ENCODE results near the gene KMT2E.

Gene KMT2E

DNA sequence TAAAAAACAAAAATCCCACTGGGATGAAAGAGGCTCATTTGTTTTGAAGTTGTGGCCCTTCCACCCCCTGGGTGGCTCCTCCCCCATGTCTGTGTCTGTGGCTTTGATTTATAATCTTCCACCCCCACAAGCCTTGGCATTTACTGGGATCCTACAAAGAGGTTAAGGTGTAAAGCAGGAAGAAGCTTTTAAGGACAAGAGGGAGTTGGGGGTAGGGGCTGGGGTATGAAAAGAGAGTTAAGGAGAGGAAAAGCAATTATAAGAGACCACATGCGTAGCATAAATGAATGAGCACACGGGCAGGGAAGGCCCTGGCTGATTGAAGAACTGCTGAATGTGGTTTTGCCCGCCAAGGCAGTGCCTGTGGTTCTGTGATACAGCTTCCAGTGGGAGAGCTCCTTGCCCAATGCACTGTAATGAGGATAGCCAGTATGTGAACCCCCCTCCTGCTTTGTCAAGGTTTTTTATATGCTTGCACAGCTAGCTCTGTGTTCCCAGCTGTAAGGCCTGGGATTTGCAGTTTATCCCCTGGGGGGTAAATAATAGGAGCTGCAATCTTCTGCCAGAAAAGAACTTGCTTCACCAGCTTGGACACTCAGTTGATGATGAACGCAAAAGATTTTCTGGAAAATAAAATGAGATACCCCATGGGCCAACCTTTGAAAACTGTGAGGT, 34.7 kb upstream of the KMT2E start:
- no peaks in the 10 kb centered on the region for H3K27me3 ChIP-seq (ENCODE audit: control insufficient read depth, insufficient read depth, low read length)
- peak overlapping the region; percentile 13 for H3K27ac ChIP-seq
- H3K4me3 ChIP-seq (ENCODE audit: low read depth, low read length) = no peak overlapping the region
- no peaks in the 10 kb centered on the region for H3K36me3 ChIP-seq (ENCODE audit: control insufficient read depth, insufficient read depth, low read length)
- H3K4me1 ChIP-seq = peaks cover 7% of the 10 kb centered on the region
- H2AFZ ChIP-seq = no peak overlapping the region
- H3K4me2 ChIP-seq (ENCODE audit: low read length) = no peak overlapping the region
- H3K9me3 ChIP-seq (ENCODE audit: control insufficient read depth, low read length) = no peaks in the 10 kb centered on the region
- TF ChIP-seq, protein P1, sequence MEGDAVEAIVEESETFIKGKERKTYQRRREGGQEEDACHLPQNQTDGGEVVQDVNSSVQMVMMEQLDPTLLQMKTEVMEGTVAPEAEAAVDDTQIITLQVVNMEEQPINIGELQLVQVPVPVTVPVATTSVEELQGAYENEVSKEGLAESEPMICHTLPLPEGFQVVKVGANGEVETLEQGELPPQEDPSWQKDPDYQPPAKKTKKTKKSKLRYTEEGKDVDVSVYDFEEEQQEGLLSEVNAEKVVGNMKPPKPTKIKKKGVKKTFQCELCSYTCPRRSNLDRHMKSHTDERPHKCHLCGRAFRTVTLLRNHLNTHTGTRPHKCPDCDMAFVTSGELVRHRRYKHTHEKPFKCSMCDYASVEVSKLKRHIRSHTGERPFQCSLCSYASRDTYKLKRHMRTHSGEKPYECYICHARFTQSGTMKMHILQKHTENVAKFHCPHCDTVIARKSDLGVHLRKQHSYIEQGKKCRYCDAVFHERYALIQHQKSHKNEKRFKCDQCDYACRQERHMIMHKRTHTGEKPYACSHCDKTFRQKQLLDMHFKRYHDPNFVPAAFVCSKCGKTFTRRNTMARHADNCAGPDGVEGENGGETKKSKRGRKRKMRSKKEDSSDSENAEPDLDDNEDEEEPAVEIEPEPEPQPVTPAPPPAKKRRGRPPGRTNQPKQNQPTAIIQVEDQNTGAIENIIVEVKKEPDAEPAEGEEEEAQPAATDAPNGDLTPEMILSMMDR (IDR thresholded peaks at IDR 0.05) = no peak
- no peak overlapping the region for H3K9ac ChIP-seq
- H3K79me2 ChIP-seq = peaks cover 8% of the 10 kb centered on the region

DNA sequence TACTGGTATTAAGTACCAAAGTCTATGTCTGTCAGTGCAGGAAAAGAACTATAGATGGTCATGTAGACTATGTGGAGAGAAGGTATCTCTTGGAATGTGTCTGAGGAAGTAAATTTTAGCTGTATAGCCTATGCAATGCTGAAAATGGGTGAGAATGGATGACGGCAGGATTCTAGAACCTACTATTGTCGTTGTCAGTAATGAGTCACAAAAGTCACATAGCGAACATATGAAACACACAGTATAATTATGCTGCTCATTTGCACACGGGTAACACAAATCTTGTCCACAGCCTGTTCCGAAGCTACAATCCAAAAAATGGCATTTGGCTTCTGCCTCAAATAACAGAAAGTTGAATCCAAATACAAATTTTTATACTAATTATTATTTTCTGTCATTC, 33.6 kb upstream of the KMT2E start:
- H3K9ac ChIP-seq = no peak overlapping the region
- no peak overlapping the region for H3K27ac ChIP-seq

DNA sequence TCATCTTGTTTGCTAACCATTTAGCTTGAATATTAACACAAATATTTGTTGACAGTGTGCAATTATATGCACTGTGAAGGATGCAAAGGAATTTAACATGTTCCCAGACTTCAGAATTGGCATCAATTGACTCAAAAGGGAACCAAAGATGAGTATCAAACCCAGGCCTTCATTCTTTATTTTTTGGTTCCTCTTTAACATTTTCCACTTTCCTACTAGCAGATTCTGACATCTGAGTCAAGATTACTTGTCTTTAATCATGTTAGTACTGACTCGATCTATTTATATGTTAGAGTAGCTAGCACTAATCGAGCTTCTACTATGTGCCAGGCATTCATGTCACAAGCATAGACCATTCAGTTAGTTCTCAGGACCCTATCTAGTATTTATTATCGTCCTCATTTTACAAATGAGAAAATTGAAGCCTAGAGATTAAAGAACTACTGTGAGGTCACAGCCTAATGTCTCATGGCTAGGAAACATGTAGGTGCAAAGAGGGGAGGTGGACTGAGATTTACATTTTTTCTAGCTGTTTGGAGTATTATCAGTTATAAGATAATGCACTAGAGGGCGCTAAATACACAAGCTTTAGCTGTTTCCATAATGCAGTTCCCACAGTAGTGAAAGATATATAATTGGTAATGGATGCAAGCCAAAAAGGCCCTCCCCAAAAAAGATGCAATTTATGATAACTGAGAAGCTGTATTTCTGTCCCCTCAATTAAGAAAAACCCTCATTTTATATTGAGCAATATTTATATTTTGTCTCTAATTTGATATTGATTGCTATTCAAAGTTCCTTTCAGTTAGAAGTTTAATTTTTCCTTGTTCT, 32.9 kb upstream of the KMT2E start:
- Histone ChIP-seq H3K4me3 (ENCODE audit: low read depth, low read length) (no peak overlapping the region), H2AFZ (no peak overlapping the region), H3K79me2 (peaks cover 6% of the 10 kb centered on the region), H3K4me1 (peaks cover 20% of the 10 kb centered on the region), H3K27me3 (ENCODE audit: control insufficient read depth, insufficient read depth, low read length) (no peaks in the 10 kb centered on the region), H3K9ac (no peak overlapping the region), H3K36me3 (ENCODE audit: control insufficient read depth, insufficient read depth, low read length) (no peaks in the 10 kb centered on the region), H3K9me3 (ENCODE audit: control insufficient read depth, low read length) (no peaks in the 10 kb centered on the region), H3K4me2 (ENCODE audit: low read length) (no peak overlapping the region), H3K27ac (no peak overlapping the region)
- TF ChIP-seq, protein P1 (IDR thresholded peaks at IDR 0.05) = peak; percentile 79

More for the DNA sequence above, 33.6 kb upstream of the KMT2E start:
- Histone ChIP-seq H3K9me3 (ENCODE audit: control insufficient read depth, low read length) (no peaks in the 10 kb centered on the region), H3K4me2 (ENCODE audit: low read length) (no peak overlapping the region), H3K27me3 (ENCODE audit: control insufficient read depth, insufficient read depth, low read length) (no peaks in the 10 kb centered on the region), H3K4me1 (peaks cover 15% of the 10 kb centered on the region), H3K36me3 (ENCODE audit: control insufficient read depth, insufficient read depth, low read length) (no peaks in the 10 kb centered on the region), H2AFZ (no peak overlapping the region), H3K4me3 (ENCODE audit: low read depth, low read length) (no peak overlapping the region), H3K79me2 (peaks cover 6% of the 10 kb centered on the region)
- TF ChIP-seq, protein P1 (IDR thresholded peaks at IDR 0.05) = no peak

DNA sequence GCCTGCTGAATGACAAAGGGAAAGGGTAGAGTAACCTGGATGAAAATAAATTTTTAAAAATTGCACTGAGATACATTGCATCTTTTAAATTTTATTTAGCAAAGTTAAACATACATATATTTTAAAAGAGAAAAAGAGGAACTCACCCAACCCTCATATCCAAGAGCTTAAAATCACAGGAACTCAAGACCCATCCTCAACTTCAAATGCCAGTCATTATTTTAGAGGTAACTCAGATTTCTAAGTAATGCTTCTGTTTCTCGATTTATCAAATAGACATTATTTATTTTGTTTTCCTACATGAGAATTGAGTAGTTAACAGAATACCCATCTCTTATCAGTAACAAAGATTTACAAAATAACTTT, 32.4 kb upstream of the KMT2E start:
- H3K27me3 ChIP-seq (ENCODE audit: control insufficient read depth, insufficient read depth, low read length) = no peaks in the 10 kb centered on the region
- H3K4me3 ChIP-seq (ENCODE audit: low read depth, low read length) = no peak overlapping the region
- peaks cover 4% of the 10 kb centered on the region for H3K79me2 ChIP-seq
- H3K4me1 ChIP-seq = peaks cover 20% of the 10 kb centered on the region
- no peak overlapping the region for H3K27ac ChIP-seq
- H2AFZ ChIP-seq = no peak overlapping the region
- H3K9ac ChIP-seq = no peak overlapping the region
- H3K36me3 ChIP-seq (ENCODE audit: control insufficient read depth, insufficient read depth, low read length) = no peaks in the 10 kb centered on the region
- no peak overlapping the region for H3K4me2 ChIP-seq (ENCODE audit: low read length)
- TF ChIP-seq, protein P1 (IDR thresholded peaks at IDR 0.05) = no peak
- H3K9me3 ChIP-seq (ENCODE audit: control insufficient read depth, low read length) = no peaks in the 10 kb centered on the region
